ENCODE results near the gene PURA. TPM values are rescaled to one million over a fixed set of nuclear protein-coding genes. Genes with fewer than 3 reads are reported as not detected.

The PURA gene
- total and polyA plus RNA-seq, 2 of the 13 experiments (the other 11 are each of a cell fraction or from before 2014, with no cell fraction given), result 2.0 to 5.0 TPM

DNA sequence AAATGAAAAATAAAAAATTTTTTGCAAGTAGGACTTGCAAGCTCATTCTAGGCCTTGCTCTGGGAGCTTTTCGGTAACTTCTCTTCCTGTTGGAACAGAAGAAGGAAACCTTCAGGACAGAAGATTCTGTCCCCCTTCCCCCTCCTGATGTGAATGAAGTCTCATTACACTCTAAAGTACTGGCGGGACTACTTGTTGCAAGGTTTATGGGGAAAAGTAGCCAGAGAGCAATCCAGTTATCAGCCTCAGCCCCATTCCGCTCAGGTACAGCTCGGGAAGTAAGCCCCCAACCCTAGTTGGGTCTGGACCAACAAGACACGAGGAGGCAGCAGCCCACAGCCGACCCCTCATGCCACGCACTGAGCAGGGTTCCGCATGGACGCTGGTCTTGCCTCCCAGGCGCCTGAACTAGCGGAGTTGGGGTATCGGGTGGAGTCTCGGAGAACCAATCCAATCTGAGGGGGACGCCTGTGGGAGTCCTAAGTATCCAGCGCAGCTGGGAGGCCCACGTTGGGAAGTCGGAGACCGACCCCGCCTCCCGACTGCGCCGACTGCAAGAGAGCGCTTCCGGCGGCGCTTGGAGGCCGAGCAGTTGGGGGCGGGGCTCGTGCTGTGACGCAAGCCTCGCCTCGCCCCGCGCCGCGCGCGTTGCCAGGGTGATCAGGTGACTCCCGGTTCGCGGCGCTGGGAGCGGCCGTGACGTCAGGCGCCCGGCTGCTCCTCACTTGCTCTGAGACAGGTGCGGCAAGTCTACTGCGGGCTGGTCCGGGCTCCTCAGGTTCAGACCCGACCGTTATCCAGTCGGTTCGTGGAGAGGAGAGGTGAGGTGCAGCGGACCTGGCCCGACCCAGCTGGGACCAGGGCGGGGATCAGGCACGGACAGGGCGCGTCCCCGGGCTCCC, 60.8 kb downstream of the PURA start, which contains the start of gene CYSTM1 (continued):
- TF ChIP-seq, protein P1, sequence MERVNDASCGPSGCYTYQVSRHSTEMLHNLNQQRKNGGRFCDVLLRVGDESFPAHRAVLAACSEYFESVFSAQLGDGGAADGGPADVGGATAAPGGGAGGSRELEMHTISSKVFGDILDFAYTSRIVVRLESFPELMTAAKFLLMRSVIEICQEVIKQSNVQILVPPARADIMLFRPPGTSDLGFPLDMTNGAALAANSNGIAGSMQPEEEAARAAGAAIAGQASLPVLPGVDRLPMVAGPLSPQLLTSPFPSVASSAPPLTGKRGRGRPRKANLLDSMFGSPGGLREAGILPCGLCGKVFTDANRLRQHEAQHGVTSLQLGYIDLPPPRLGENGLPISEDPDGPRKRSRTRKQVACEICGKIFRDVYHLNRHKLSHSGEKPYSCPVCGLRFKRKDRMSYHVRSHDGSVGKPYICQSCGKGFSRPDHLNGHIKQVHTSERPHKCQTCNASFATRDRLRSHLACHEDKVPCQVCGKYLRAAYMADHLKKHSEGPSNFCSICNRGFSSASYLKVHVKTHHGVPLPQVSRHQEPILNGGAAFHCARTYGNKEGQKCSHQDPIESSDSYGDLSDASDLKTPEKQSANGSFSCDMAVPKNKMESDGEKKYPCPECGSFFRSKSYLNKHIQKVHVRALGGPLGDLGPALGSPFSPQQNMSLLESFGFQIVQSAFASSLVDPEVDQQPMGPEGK (CRISPR knock-in tag; IDR thresholded peaks at IDR 0.05), result peak; percentile 23; the same call in 1 of the 2 replicates
- TF ChIP-seq SIX1 (CRISPR knock-in tag; IDR thresholded peaks at IDR 0.05; ENCODE audit: borderline replicate concordance) (no peak), HIVEP1 (CRISPR knock-in tag; IDR thresholded peaks at IDR 0.05) (peak; percentile 66), ZNF772 (CRISPR knock-in tag; IDR thresholded peaks at IDR 0.05) (peak; percentile 67; the same call in 1 of the 2 replicates), MTF1 (CRISPR knock-in tag; IDR thresholded peaks at IDR 0.05) (0 out of 2 replicates have a peak, but pooled peaks have one; percentile 28), RXRA (CRISPR knock-in tag; IDR thresholded peaks at IDR 0.05) (no peak; the same call in 1 of the 2 replicates), ZSCAN25 (CRISPR knock-in tag; IDR thresholded peaks at IDR 0.05) (no peak), NFE2L1 (CRISPR knock-in tag; IDR thresholded peaks at IDR 0.05; ENCODE audit: borderline replicate concordance) (no peak), MYC (CRISPR knock-in tag; IDR thresholded peaks at IDR 0.05; ENCODE audit: borderline replicate concordance) (peak; percentile 61; the same call in 1 of the 2 replicates), ZNF75D (CRISPR knock-in tag; IDR thresholded peaks at IDR 0.05; ENCODE audit: borderline replicate concordance) (no peak), ZNF607 (CRISPR knock-in tag; IDR thresholded peaks at IDR 0.05; ENCODE audit: borderline replicate concordance) (peak; percentile 73), TGIF2 (CRISPR knock-in tag; IDR thresholded peaks at IDR 0.05) (no peak), IRF2 (CRISPR knock-in tag; IDR thresholded peaks at IDR 0.05) (no peak), TOPORS (CRISPR knock-in tag; IDR thresholded peaks at IDR 0.05) (no peak), ARNT (IDR thresholded peaks at IDR 0.05) (no peak), KDM2A (CRISPR knock-in tag; IDR thresholded peaks at IDR 0.05; ENCODE audit: borderline replicate concordance, low read depth) (peak; percentile 97)
- TF ChIP-seq, protein P2, sequence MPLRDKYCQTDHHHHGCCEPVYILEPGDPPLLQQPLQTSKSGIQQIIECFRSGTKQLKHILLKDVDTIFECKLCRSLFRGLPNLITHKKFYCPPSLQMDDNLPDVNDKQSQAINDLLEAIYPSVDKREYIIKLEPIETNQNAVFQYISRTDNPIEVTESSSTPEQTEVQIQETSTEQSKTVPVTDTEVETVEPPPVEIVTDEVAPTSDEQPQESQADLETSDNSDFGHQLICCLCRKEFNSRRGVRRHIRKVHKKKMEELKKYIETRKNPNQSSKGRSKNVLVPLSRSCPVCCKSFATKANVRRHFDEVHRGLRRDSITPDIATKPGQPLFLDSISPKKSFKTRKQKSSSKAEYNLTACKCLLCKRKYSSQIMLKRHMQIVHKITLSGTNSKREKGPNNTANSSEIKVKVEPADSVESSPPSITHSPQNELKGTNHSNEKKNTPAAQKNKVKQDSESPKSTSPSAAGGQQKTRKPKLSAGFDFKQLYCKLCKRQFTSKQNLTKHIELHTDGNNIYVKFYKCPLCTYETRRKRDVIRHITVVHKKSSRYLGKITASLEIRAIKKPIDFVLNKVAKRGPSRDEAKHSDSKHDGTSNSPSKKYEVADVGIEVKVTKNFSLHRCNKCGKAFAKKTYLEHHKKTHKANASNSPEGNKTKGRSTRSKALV (CRISPR knock-in tag; IDR thresholded peaks at IDR 0.05), result peak; percentile 67
- TF ChIP-seq, protein P3, sequence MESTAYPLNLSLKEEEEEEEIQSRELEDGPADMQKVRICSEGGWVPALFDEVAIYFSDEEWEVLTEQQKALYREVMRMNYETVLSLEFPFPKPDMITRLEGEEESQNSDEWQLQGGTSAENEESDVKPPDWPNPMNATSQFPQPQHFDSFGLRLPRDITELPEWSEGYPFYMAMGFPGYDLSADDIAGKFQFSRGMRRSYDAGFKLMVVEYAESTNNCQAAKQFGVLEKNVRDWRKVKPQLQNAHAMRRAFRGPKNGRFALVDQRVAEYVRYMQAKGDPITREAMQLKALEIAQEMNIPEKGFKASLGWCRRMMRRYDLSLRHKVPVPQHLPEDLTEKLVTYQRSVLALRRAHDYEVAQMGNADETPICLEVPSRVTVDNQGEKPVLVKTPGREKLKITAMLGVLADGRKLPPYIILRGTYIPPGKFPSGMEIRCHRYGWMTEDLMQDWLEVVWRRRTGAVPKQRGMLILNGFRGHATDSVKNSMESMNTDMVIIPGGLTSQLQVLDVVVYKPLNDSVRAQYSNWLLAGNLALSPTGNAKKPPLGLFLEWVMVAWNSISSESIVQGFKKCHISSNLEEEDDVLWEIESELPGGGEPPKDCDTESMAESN (CRISPR knock-in tag; conservative IDR thresholded peaks at IDR 0.05), result 0 out of 2 replicates have a peak, but pooled peaks have one; percentile 25
- TF ChIP-seq, protein P4, sequence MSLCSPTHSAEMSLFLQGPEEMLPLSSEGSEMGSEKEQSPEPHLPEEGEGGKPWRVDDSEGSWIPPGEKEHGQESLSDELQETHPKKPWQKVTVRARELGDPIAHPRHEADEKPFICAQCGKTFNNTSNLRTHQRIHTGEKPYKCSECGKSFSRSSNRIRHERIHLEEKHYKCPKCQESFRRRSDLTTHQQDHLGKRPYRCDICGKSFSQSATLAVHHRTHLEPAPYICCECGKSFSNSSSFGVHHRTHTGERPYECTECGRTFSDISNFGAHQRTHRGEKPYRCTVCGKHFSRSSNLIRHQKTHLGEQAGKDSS (CRISPR knock-in tag; IDR thresholded peaks at IDR 0.05; ENCODE audit: borderline replicate concordance, low read depth), result 0 out of 2 replicates have a peak, but pooled peaks have one; percentile 18
- TF ChIP-seq, protein P5, sequence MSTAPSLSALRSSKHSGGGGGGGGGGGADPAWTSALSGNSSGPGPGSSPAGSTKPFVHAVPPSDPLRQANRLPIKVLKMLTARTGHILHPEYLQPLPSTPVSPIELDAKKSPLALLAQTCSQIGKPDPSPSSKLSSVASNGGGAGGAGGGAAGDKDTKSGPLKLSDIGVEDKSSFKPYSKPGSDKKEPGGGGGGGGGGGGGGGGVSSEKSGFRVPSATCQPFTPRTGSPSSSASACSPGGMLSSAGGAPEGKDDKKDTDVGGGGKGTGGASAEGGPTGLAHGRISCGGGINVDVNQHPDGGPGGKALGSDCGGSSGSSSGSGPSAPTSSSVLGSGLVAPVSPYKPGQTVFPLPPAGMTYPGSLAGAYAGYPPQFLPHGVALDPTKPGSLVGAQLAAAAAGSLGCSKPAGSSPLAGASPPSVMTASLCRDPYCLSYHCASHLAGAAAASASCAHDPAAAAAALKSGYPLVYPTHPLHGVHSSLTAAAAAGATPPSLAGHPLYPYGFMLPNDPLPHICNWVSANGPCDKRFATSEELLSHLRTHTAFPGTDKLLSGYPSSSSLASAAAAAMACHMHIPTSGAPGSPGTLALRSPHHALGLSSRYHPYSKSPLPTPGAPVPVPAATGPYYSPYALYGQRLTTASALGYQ (CRISPR knock-in tag; IDR thresholded peaks at IDR 0.05), result 0 out of 2 replicates have a peak, but pooled peaks have one; percentile 7
